HG03060 (cell line): ENCODE results near the gene SAP25.
"Not testable (repeated sequence)": the region's sequence is repeated elsewhere in the genome, so short reads cannot be mapped to it uniquely, and the experiment has no call there.

Experiments used
- ATAC-seq: cut with Tn5 transposase; IDR thresholded peaks from one replicate; pipeline ENCODE4 v1.9.1; 2021; ENCODE audit warnings: low read depth, moderate number of reproducible peaks; ENCODE audit not compliant: unreplicated experiment

Gene SAP25

DNA sequence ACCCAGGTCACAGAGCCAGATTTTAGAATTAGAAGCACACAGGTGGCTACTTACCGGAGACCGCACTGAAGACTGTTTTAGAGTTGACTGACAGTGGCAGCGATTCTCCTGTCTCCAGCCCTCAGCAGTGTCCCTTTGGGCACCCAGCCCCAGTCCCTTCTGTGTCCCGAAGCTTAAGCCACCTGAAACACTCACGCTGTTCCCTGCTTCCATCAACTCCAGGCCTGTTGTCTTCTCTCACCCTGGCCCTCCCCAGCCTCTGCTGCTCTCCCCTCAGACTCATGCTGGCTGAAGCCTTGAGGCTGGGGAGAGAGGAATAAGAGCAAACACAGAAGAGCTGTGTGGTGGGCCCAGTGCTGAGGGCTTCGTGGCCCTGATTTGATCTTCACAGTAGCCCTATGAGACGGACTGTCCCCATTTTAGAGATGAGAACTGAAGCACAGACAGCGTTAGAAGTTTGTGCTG, 10.6 kb downstream of the SAP25 start:
- ATAC-seq: no peak

DNA sequence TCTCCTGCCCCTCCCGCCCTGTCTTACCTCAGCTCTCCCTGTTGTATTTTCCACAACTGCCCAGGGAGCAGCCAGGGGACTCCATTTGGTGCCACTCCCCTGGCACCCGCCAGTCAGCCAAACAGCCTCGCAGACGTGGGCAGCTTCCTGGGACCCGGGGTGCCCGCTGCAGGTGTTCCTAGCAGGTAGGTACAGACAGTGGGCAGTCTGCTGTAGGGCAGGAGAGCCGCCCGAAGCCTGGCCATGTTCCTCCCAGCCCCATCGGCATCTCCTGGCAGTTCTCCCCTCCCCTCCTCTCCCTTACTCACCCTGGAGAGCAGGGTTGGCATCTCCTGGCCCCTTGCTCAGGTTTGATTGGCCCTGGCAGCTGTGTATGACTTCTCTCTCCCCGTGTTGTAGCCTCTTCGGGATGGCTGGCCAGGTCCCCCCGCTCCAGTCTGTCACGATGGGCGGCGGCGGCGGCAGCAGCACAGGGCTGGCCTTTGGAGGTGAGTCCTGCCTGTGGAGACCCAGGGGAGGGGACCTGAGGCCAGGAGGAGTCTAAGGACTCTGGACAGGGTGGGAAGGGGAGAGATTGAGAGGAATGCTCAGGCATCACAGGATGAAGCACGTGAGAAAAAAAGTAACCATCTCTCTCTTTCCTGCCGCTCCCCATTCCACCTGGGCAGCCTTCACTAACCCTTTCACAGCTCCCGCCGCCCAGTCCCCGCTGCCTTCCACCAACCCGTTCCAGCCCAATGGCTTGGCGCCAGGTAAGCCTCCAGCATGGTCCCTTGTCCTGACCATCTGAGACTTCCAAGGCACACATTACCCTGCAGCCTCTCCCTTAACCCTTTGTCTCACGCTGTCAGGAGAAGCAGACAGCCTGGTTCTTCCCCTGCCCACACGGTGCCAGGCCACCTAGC, 11.3 kb downstream of the SAP25 start:
- ATAC-seq: no peak

DNA sequence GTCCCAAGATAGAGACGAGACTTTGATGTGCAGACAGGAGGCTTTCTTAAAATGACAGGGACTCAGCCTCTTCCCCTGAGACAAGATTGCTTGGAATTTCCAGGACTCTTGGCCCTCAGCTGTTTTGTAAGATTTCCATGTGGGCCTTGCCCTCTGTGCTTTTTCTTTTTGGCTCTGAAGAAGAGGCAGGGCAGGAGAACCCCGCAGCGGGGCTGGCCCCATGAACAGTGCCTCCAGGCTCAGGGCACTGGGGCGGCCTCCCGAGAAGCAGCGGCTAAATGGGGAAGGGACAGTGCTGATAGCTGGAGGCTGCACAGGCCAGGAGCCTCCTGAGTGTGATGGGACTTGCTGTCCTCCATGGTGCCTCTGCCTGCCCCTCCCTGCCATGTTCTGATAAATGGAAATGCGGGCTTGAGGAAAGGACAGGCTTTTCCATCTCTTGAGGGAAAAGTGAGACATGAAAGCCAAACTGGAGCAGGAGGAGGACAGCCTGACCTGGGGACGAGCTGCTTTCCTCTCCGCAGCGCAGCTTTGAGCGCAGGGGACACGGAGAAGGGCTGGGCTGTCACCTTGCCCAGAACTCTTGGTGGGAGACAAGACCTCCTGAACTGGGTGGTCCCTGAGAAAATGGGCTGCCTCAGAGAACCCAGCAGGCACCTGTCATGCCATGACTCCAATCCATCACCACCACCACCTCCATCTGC, 12.1 kb downstream of the SAP25 start:
- no peak for ATAC-seq

DNA sequence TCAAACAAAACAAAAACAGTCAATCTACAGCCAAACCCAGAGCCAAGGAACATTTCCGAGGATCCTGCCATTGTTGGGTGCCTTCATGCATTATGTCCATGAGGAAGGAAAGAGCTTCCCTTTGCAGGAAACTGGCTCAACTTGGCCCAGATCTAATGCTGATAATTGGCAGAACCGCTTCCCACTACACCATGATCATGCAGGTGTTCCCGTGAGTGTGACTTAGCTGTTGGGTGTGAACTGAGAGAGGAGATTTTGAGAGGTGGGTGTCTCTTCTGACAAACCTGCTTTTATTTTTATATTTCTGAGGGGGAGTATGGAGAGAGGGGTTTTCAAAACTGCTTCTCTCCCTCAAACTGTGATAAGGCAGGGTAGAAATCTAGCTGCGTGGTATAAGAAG, 14.6 kb downstream of the SAP25 start:
- ATAC-seq: no peak

DNA sequence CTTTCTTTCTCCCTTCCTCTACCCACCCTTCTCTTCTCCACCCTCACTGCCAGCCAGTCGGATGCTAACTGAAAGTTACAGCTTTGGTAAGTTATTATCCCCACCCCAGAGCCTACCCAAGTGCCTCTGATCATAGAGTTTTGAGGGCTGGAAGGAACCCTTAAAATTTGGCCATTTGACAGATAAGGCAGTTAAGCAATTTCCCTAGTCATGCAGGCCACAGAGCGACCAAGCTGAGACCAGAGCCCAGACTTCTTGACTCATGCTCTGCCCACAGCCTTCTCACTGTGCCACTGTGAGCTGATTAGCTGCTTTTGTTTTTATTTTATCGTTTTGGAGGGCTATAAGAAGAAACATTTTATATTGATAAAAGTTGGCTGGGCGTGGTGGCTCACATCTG, 17.2 kb downstream of the SAP25 start:
- no peak for ATAC-seq

DNA sequence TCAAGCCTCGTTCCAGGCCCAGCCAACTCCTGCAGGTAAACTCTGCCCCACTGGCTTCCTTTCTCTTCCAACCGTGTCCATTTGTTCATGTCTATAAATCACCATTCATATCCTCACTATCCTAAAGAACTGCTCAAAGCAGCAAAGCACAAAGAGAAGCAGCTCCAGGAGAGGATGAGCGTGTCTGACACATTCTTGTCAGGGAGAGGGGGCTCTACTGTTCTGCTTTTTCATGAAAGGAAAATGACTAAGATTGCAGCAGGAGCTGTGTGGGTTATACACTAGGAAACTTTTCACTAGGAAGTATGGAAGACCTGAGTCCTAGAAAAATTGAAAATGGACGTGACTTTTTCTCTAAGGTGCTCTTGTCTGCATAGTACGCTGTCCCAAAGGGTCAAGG, 18.0 kb downstream of the SAP25 start:
- ATAC-seq: no peak

DNA sequence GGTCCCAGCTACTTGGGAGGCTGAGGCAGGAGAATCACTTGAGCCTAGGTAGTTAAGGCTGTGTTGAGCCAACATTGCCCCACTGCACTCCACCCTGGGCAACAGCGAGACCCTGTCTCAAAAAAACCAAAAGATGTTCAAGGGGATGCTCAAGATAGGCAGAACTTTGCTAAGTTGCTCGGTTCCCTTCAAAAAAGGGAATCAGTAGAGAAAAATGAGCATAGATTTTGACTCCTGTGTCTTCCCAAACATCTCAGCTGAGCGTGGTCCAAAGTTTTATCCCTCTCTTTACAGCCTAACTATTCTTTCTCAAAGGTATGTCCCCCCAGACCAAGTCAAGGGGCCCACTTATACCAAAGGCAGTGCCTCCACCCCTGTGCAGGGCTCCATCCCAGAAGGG, 20.7 kb downstream of the SAP25 start:
- ATAC-seq: no peak

DNA sequence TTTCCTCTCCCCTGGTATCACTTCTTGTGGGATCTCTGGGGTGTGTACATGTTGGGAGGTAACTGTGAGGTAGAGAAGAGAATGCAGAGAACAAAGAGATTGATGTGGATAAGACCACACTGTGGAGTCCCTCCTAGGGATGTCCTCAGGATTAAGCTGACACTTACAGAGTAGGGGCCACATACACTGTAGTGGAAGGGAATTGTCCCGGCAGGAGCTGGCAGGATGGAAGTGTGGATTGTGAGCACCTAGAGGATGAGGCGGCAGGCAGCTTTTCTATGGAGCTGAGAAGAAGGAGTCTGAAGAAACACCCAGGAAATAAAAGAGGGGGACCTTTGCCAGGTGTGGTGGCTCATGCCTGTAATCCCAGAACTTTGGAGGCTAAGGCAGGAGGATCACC, 21.2 kb downstream of the SAP25 start:
- no peak for ATAC-seq

DNA sequence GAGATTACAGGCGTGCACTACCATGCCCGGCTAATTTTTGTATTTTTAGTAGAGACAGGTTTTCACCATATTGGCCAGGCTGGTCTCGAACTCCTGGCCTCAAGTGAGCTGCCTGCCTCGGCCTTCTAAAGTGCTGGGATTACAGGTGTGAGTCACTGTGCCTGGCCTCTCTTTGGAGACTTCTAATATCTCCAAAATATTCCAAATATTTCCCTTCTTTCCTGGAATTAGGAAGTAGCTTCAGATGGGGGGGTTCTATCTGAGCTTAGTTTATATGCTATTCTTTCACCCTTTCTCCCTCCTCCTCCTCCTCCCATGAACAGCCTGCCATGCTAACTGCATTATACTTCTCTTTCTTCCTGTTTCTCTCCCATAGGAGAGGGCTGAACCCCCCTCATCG, 25.3 kb downstream of the SAP25 start:
- not testable (repeated sequence) for ATAC-seq

DNA sequence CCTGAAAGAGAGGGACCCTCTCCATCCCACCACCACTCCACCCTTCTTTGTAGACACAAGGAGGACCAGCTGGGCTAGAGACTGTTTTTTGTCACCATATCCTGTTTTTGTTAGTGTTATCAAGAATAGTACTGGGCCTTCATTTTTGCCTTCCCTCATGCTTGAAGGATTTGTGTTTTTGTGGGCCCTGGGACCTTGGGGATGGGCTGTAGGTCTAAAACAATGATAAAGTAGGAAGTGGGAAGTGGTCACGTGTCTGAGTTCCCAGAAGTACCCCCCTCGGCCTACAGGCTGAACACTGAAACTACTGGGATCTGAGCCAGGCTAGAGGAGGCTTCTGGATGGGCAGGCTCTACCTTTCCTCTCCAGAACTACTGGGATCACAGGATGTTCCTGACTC, 25.8 kb downstream of the SAP25 start:
- no peak for ATAC-seq

DNA sequence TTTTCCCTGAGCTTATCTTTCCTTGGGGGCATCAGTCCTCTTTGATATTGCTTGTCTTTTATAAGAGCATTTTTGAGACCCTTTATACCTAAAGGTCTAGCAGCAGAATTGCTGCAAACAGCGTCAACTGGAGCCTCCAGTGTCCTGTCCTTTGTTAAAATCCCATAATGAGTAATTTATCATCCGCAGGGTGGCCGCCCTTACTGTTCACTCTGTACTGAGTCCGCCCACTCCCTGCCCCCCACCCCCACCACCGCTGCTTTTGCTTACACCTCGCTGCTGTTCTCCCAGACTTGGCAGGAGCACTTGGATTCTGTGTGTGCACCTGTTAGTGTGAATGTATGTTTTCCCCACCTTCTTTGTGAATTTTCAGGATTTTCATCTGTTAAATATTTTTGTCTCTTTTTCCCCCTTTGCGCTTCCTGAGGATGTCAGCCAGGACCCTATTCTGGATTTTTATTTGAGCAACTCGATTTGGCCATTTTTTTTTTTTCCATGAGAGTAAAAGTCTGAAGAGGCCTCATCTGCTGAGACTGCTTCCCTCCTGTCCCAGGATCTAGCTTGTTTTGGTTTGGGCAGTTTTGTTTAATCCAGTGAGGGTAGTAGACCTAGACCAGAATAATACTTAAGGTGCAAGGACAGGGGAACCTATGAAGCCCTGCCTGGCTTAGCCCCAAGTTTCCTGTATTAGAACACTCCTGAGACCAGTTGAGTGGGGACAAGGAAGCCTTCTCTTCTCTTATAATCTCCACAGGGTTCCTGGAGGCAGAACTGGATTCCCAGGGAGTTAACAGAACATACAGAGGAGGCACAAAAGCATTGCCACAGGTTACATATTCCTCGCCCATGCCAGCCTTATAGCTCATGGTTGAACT, 26.5 kb downstream of the SAP25 start:
- no peak for ATAC-seq

DNA sequence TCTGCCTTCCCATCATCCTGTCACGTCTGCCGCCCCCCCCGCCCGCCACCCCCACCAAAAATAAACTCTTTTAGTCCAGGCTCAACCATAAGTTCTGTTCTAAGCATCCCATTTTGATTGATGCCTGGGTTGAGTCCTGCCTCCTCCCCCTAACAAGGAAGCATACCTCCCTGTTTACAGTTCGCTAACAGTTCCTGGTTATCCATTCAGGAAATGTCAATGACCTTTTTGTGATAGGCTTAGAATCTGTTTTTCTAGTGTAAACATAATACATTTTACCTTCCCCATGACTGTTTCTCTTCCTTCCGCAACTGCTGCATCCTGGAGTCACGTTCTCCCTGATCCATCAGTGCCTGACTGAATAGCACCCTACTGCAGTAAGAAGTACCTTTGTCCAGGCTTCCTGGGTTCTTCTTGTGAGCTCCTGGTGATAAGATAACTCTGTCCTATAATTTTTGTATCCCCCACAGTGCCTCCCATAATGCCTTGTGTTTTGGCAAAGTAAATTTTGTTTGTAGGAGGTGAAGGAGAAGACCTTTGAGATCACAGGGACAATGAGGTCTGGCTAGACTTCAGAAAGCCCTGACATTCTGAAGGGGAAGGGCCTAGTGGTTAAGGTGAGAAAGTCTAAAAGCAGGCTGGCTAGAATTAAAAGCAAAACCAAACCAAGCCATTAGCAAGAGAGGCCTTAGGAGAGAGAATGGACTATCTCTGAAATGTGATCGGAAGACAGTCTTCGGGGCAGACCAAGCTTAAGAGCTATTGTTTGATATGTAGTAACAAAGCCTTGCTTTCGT, 27.4 kb downstream of the SAP25 start:
- ATAC-seq: no peak

DNA sequence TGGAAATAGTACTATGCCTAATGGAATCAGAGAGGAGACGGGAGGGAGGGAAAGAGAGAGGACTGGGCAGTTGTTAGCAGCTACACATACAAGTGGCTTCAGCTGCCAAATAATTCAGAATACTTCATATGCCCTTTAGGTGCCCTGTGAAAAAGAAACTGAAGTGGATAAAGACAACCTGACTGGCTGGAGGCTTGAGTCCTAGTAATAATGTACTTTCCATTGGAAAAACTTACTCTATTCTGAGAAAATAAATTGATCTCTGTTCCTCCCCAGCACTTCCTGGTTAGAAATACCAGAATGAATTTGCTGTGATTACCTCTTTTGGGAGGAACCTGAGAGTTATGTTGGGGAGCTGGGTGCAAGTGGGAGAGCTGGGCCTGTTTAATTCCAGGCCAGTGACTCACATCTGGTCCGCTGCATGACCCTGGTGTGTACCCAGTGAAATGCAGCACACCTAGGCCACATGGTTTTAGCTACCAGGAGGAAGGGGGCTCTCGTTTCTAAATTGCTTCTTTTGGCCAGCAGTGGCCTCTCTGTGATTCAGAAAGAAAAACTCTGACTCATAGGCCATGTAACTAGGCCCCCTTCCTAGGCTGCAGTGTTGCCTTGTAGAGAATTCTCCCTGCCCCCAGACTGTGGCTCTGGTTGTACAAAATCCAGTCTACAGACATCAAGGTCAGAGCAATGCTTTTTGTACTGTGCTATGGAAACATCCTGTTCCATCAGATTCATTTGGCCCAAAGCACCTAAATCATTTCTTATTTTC, 28.2 kb downstream of the SAP25 start:
- ATAC-seq: no peak

DNA sequence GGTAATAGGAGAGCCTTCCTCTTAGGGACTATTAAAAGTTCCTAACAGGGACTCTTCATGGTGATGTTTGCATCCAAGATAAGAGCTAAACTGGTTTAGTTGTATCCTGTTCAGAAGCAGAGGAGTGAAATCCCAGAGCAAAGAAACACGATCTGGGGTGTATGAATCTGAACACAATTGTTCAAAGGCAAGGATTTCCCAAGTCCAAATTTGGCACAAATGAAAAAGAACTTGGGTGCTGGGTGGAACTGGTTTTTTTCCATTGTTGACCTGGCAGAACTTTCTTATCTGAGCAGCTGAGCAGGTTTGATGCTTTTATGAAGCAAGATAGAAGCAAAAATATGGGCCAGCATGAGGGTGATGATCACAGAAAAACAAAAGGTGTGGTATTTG, 28.7 kb downstream of the SAP25 start:
- ATAC-seq: no peak

DNA sequence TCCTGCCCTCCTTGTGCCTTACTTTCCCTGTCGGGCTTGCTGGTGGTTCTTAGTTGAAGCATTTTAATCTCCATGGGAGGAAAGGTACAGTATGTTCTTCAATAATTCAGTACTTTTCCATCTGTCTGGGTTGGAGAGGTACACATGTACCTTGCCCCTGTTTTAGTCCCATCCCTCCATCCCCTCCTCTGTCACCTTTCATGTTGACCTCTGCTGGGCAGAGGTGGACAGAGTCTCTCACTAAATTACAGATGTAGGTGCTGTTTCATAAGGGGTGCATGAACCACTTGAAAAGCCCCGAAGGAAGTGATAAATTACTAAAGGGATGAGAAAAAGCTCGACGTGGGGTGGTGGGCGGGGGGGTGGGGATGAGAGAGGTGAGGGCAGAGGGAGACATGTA, 29.3 kb downstream of the SAP25 start:
- no peak for ATAC-seq

DNA sequence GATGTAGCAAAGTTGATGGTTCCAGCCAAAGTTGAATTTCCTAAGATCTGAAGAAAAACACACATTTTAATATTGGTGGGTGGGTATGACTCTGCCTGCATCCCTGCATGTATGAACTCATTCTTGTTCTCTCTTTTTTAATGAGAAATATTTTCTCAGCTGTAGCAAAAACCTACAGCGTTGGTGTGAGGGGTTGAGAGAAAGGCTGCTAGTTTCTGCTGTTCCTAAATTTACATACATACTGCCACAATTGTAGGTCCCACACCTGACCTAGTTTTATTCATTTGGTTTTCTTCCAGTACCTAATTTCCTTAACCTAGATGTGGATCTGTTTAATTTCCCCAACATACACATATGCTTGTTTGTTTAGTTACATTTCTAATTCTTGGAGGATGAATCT, 30.1 kb downstream of the SAP25 start:
- ATAC-seq: no peak

DNA sequence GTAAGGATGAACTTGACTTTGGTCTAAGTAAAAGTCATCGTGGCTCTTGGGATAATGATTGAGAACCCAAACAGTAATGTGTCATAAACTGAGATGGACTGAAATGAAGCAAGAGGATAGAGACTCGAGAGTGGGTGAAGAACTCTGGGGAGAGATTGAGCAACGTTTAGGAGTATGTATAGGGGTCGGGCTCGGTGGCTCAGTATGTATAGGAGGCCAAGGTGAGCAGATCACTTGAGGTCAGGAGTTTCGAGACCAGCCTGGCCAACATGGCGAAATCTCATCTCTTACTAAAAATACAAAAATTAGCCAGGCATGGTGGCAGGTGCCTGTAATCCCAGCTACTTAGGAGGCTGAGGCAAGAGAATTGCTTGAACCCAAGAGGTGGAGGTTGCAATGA, 32.4 kb downstream of the SAP25 start:
- not testable (repeated sequence) for ATAC-seq

DNA sequence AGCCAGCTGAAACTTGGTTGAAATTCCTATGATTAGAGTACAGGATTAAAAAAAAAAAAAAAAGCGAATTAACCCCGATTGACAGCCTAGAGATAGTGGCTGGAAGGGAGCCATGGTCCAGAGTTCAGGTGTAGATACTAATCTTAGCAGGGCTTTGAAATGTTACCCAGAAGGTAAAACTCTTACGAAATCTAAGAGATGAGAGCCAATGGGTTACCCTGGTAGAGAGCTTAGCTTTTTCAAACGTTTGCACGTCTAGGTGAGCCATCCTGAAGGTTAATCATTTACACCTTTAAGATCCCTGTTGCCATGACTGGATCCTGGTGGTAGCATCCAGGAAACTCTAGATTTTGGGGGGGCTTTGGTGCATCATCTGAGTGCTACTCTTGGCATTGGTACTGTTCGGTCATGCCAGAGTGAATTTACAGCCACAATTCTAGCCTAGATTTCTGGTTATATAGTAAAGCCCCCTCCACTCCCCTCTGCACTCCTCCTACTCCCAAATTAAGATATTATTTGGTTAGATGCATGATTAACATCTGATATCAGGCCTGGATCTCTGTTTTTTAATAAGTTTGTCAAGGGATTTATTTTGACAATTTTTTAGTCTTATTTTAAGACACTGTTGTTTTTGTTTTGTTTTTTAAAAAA, 33.5 kb downstream of the SAP25 start:
- no peak for ATAC-seq

DNA sequence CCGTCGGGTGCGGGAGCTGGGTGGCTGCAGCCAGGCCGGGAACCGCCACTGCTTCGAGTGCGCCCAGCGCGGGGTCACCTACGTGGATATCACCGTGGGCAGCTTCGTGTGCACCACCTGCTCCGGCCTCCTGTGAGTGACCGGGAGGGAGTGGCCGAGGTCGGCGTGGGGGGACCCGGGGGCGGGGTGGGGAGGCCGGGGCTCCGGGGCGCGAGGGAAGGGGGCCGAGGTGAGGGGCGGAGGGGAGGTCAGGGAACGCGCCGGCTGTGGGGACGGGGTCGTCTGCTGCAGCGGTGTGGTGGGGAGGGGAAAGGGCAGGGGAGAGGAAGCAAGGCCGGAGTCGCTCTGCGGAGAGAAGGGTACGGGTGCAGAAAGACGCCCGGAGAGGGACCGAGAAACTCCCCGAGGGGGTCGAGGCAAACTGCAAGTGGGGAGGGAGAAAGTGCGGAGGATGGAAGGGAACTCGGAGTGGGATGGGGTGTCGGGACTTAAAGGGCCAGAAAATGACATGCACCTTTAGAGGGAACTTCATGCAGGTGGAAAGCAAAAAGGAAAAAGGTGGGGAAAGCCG, 34.2 kb downstream of the SAP25 start:
- no peak for ATAC-seq
